HG03103 (cell line): ENCODE results near the gene SLC28A1.

Experiments used
- ATAC-seq: cut with Tn5 transposase; IDR thresholded peaks from one replicate; pipeline ENCODE4 v1.9.1; 2021; ENCODE audit warnings: low read depth; ENCODE audit not compliant: unreplicated experiment

The SLC28A1 gene

GRCh38 chr15:84960391-84961113 is 76.1 kb downstream of the SLC28A1 start:
- no peak for ATAC-seq

GRCh38 chr15:84961114-84961452 is 76.6 kb downstream of the SLC28A1 start:
- no peak for ATAC-seq

- ATAC-seq = no peak
Observed at GRCh38 chr15:84961707-84962106, 77.2 kb downstream of the SLC28A1 start.

- no peak for ATAC-seq
Observed at GRCh38 chr15:84962955-84963354, 78.5 kb downstream of the SLC28A1 start.

GRCh38 chr15:84967380-84967779 is 82.9 kb downstream of the SLC28A1 start:
- ATAC-seq = no peak

- no peak for ATAC-seq
Observed at GRCh38 chr15:84968301-84968700, 83.8 kb downstream of the SLC28A1 start.

- ATAC-seq = no peak
Observed at GRCh38 chr15:84969257-84969656, 84.8 kb downstream of the SLC28A1 start.

GRCh38 chr15:84970843-84971242 is 86.4 kb downstream of the SLC28A1 start:
- ATAC-seq = no peak

GRCh38 chr15:84973492-84974460 is 89.3 kb downstream of the SLC28A1 start:
- no peak for ATAC-seq

GRCh38 chr15:84975871-84976351 is 91.4 kb downstream of the SLC28A1 start:
- ATAC-seq = no peak

- no peak for ATAC-seq
Observed at GRCh38 chr15:84976746-84977345, 92.4 kb downstream of the SLC28A1 start.

- ATAC-seq = no peak
Observed at GRCh38 chr15:84979651-84980050, 95.2 kb downstream of the SLC28A1 start.

- ATAC-seq = peak; percentile 38
Observed at GRCh38 chr15:84980196-84981053, 96.0 kb downstream of the SLC28A1 start.

- peak; percentile 56 for ATAC-seq
Observed at GRCh38 chr15:84981054-84981710, 96.7 kb downstream of the SLC28A1 start.

- peak; percentile 11 for ATAC-seq
Observed at GRCh38 chr15:84981711-84982300, 97.3 kb downstream of the SLC28A1 start, which contains the start of gene PDE8A. Gene PDE8A (plus strand): TSS chr15:84981856. CDS start chr15:84982163, 307 bp downstream.

- no peak for ATAC-seq
Observed at GRCh38 chr15:84982301-84982920, 97.9 kb downstream of the SLC28A1 start.

GRCh38 chr15:84983294-84983693 is 98.8 kb downstream of the SLC28A1 start:
- ATAC-seq = no peak

GRCh38 chr15:84983711-84984110 is 99.2 kb downstream of the SLC28A1 start:
- ATAC-seq = no peak

GRCh38 chr15:84985158-84985557 is 100.7 kb downstream of the SLC28A1 start:
- no peak for ATAC-seq
